OCI-M2 (cell line): ENCODE measurements around the gene SCAF4.
"Not testable (repeated sequence)": the region's sequence is repeated elsewhere in the genome, so short reads cannot be mapped to it uniquely, and the experiment has no call there.

Source experiments
- DNase-seq: peaks from one replicate; lab custom pipeline; 2025; ENCODE audit not compliant: unreplicated experiment; lab: John Stamatoyannopoulos, UW

Gene SCAF4

GRCh38 chr21:31654821-31655580 lies 76.9 kb downstream of the SCAF4 start:
- DNase-seq, result not testable (repeated sequence)

GRCh38 chr21:31654340-31654739 lies 77.6 kb downstream of the SCAF4 start:
- no peak for DNase-seq

GRCh38 chr21:31651491-31651890 lies 80.4 kb downstream of the SCAF4 start:
- not testable (repeated sequence) for DNase-seq

- DNase-seq, result no peak
Observed at GRCh38 chr21:31650930-31651329, 81.0 kb downstream of the SCAF4 start.

- no peak for DNase-seq
Observed at GRCh38 chr21:31647650-31648049, 84.3 kb downstream of the SCAF4 start.

- DNase-seq, result no peak
Observed at GRCh38 chr21:31644643-31645042, 87.3 kb downstream of the SCAF4 start.

GRCh38 chr21:31641416-31641922 lies 90.4 kb downstream of the SCAF4 start:
- no peak for DNase-seq

GRCh38 chr21:31636874-31637273 lies 95.0 kb downstream of the SCAF4 start:
- DNase-seq, result no peak

- no peak for DNase-seq
Observed at GRCh38 chr21:31634993-31635392, 96.9 kb downstream of the SCAF4 start.

GRCh38 chr21:31631881-31632280 lies 100.0 kb downstream of the SCAF4 start:
- not testable (repeated sequence) for DNase-seq

- DNase-seq, result no peak
Observed at GRCh38 chr21:31629972-31630711, 101.8 kb downstream of the SCAF4 start.

GRCh38 chr21:31624961-31625491 lies 106.9 kb downstream of the SCAF4 start:
- no peak for DNase-seq

GRCh38 chr21:31624181-31624580 lies 107.7 kb downstream of the SCAF4 start:
- DNase-seq, result no peak

GRCh38 chr21:31623664-31624063 lies 108.3 kb downstream of the SCAF4 start:
- no peak for DNase-seq

GRCh38 chr21:31622397-31622796 lies 109.5 kb downstream of the SCAF4 start:
- no peak for DNase-seq
